GM23338 (cell line): ENCODE measurements around the gene TNNT2.

Experiments used
- EZH2 ChIP-seq: fragments of 200-600 bp; sonication (generic); IDR thresholded peaks from one replicate; pipeline ENCODE4 v1.8.0; 2017; ENCODE audit warnings: antibody characterized with exemption, mild to moderate bottlenecking, low read depth; ENCODE audit not compliant: unreplicated experiment
- EZH2phosphoT487 ChIP-seq: fragments of 200-600 bp; sonication (generic); IDR thresholded peaks from one replicate; pipeline ENCODE4 v1.8.1; 2018; ENCODE audit warnings: antibody characterized with exemption; ENCODE audit not compliant: unreplicated experiment
- POLR2AphosphoS5 ChIP-seq: IDR thresholded peaks from 2 replicates; pipeline ENCODE4 v1.6.1; 2016; ENCODE audit warnings: antibody characterized with exemption, low read depth
- STAT1 ChIP-seq: IDR thresholded peaks from one replicate; pipeline ENCODE4 v1.6.1; 2016; ENCODE audit warnings: antibody characterized with exemption; ENCODE audit not compliant: unreplicated experiment
- ZNF331 ChIP-seq: fragments of 250-450 bp; sonication (Bioruptor Pico); IDR thresholded peaks from 2 replicates; pipeline ENCODE4 v1.5.0; 2020; ENCODE audit warnings: low read depth, mild to moderate bottlenecking, moderate library complexity
- TF ChIP-seq, protein P1 (sequence below), 2 experiments: fragments of 200-600 bp in 1 of 2; sonication (generic) in 1 of 2; conservative IDR thresholded peaks; 2 replicates each; pipeline versions ENCODE4 v1.5.1 to v1.6.1; 2016 to 2017; ENCODE audit warnings: antibody characterized with exemption in 2 of 2, low read depth in 2 of 2, mild to moderate bottlenecking in 2 of 2, moderate library complexity in 1 of 2
- TF ChIP-seq, protein P2 (sequence below): IDR thresholded peaks from one replicate; pipeline ENCODE4 v1.6.1; 2018; ENCODE audit warnings: antibody characterized with exemption; ENCODE audit not compliant: unreplicated experiment

DNA sequence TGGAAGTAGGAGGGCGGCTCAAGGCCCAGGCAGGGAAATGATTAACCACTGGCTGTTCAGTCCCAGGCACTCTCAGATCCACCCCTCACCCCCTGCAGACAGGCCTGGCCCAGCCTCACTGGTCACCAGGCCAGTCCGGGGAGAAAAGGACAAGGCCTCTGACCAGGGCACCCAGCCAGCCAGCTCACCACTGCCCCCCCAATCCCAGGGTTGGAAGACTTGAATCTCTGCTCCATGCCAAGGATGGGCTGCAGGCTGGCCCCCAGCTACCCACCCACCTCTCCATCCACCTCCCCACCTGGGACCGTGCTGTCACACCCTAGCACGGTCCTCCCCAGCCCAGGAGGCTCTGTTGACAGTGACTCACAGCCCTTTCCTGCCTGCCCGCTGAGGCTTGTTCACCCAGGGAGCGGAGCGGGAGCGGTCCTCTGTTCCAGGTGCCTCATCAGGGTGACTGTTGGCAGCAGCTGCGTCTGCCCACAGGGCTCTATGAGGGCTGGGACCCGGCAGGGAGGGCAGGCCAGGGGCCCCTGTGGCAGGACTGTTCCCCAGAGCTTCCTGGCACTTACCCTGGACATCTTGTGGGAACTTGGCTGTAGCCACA lies 19.5 kb upstream of the TNNT2 start:
- TF ChIP-seq, protein P1, sequence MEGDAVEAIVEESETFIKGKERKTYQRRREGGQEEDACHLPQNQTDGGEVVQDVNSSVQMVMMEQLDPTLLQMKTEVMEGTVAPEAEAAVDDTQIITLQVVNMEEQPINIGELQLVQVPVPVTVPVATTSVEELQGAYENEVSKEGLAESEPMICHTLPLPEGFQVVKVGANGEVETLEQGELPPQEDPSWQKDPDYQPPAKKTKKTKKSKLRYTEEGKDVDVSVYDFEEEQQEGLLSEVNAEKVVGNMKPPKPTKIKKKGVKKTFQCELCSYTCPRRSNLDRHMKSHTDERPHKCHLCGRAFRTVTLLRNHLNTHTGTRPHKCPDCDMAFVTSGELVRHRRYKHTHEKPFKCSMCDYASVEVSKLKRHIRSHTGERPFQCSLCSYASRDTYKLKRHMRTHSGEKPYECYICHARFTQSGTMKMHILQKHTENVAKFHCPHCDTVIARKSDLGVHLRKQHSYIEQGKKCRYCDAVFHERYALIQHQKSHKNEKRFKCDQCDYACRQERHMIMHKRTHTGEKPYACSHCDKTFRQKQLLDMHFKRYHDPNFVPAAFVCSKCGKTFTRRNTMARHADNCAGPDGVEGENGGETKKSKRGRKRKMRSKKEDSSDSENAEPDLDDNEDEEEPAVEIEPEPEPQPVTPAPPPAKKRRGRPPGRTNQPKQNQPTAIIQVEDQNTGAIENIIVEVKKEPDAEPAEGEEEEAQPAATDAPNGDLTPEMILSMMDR (conservative IDR thresholded peaks at IDR 0.05; ENCODE audit: low read depth in 2 of 2) = no peak
- TF ChIP-seq, protein P2, sequence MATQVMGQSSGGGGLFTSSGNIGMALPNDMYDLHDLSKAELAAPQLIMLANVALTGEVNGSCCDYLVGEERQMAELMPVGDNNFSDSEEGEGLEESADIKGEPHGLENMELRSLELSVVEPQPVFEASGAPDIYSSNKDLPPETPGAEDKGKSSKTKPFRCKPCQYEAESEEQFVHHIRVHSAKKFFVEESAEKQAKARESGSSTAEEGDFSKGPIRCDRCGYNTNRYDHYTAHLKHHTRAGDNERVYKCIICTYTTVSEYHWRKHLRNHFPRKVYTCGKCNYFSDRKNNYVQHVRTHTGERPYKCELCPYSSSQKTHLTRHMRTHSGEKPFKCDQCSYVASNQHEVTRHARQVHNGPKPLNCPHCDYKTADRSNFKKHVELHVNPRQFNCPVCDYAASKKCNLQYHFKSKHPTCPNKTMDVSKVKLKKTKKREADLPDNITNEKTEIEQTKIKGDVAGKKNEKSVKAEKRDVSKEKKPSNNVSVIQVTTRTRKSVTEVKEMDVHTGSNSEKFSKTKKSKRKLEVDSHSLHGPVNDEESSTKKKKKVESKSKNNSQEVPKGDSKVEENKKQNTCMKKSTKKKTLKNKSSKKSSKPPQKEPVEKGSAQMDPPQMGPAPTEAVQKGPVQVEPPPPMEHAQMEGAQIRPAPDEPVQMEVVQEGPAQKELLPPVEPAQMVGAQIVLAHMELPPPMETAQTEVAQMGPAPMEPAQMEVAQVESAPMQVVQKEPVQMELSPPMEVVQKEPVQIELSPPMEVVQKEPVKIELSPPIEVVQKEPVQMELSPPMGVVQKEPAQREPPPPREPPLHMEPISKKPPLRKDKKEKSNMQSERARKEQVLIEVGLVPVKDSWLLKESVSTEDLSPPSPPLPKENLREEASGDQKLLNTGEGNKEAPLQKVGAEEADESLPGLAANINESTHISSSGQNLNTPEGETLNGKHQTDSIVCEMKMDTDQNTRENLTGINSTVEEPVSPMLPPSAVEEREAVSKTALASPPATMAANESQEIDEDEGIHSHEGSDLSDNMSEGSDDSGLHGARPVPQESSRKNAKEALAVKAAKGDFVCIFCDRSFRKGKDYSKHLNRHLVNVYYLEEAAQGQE = no peak
- TF ChIP-seq EZH2phosphoT487 = no peak
- no peak for TF ChIP-seq EZH2
- TF ChIP-seq POLR2AphosphoS5 = no peak
- TF ChIP-seq STAT1 = no peak
- no peak for TF ChIP-seq ZNF331 (CRISPR knock-in tag)
